GM19025 (cell line): ENCODE measurements around the gene RABL2B.

Experiments
- ATAC-seq: cut with Tn5 transposase; IDR thresholded peaks from one replicate; pipeline ENCODE4 v1.9.1; 2021; ENCODE audit warnings: mild to moderate bottlenecking, low read depth, moderate library complexity; ENCODE audit not compliant: unreplicated experiment

The RABL2B gene

DNA sequence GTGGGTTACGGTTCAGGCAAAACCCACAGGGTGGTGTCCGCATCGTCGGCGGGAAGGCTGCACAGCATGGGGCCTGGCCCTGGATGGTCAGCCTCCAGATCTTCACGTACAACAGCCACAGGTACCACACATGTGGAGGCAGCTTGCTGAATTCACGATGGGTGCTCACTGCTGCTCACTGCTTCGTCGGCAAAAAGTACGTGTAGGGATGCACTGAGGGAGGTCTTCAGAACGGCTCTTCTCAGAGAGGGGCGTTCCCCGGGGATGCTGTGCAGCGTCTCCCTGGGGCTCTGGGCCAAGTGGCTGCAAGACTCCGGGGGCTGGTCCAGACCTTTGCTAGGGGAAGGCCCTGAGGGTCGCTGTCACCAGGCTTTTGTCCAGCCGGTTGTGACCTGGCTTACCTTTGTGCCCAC lies 44.2 kb downstream of the RABL2B start:
- ATAC-seq = no peak

DNA sequence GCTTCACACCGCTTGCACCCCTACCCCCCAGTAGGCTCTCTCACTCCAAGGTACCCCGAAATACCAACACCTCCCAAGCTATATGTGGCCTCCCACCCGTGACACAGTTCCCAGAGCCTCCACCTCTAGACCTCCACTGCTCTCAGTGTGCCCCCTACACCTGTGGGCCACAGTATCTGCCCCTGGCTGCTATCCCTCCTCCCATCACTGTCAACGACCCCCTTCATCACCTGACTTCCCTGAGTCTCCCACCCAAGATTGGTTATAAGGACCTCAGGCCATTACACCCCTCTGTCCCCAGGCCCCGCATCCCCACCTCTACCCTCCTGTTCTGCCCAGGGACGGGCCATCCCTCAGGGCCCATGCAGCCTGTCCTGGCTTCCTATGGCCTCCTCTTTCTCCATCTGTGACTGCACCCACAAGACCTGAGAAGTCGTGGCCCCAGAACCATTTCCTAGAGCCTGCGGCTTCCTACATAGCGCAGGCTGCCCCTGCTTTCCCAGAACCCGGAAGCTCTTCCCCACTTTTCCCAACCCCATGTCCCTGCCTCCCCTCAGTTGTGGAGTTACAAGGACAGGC lies 44.7 kb downstream of the RABL2B start:
- ATAC-seq = no peak

DNA sequence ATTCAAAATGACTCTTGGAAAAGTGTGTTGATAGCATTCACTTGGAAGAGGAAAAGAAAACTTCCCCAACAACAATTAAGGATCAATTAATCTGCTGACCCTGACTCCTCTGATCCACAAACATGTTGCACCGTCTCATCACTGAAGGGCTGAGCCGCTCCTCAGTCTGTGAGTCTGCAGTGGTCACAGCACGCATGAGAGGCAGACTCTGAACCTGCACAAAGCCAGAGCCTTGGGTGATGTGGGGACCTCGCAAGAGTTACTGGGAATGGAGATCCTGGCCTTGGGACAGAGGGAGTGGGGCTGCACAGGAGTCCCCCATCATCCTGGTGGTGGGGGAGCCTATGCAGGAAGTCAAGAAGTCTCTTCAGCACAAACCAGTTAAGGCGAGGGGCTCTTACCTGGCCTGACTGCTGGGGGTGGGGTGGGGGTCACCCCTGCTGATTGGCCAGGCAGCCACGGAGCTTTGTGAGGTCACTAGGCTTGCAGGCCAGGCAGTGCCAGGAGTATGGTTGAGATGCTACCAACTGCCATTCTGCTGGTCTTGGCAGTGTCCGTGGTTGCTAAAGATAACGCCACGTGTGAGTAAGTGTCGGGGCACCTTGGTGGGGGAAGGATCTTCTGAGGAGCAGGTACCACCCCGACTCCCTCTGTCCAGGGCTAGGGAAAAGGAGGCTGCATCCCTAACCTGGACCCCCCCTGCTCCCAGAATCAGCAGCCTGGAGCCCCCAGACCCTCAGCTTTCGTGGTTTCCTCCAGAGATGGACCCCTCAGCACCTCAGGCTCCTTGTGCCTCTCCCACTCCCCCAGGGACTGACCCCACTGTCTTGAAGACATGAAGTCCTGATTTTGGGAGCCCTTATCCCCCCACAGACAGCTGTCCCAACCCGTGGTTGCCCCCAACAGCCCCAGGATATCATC lies 45.4 kb downstream of the RABL2B start, which contains the start of gene ACR:
ACR (plus strand) TSS at position 477 of the 921 bp plus-strand sequence; CDS start at position 509, 32 bp downstream.
- no peak for ATAC-seq

DNA sequence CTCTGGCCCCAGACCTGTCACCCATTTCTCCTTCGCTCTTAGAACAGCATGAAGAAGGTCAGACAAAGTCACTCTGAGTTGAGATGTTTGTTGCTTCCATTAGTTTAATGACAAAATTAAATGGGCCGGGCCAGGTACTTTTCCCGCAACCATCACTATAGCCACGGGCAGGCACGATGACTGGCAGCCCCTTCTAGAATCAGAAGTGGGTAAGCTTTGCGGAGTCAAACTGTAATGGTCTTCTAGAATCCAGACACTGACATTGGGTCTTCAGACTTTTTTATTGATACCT lies 47.8 kb downstream of the RABL2B start:
- no peak for ATAC-seq

DNA sequence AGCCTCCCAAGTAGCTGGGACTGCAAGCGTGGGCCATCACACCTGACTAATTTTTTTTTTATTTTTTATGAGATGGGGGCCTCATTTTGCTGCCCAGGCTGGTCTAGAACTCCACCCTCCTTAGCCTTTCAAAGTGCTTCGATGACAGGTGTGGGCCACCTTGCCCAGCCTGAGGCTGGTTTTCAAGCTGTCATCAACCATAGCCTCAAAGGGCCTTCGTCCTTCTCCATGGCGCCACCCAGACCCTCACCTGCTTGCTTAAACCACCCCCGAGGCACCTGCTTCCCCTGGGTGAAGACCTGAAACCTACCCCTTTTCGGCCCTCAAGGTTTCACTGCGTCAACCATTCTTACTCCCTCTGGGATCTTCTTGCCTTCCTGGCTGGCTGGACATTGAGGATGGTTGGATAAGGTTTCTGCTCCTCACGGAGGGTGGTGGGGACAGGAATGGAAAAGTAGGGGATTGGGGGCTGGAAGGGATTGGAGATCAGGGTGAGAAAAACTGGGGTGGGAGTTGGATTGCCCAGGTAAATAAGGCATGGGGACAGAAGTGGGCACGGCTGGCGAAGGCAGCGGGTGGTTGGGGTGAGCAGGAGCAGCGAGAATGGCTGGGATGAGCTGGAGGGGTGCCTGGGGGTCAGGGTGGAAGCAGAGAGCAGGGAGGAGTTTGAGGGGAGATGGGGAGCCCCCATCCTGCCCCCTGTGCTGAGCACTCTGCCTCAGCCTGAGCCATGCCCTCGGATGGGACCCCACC lies 48.3 kb downstream of the RABL2B start:
- no peak for ATAC-seq

DNA sequence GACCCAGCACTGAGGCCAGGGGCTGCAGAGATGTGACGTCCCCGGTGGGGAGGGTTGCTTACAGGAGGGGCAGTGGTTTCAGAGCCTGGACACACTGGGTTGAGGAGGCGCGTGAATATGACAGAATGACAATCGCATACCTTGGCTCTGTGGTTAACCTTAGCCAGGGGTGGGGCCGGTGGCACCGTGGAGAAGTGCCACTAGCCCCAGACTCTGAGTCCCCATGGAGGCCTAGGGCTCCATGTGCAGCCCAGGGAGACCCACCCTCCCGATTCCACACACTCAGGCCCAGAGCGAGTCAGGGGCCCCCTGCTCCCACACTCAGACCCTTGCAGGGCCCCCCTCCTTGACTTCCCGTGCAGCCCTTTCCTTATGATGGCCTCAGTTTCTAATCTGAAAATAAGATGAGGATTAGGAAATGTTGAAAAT lies 49.1 kb downstream of the RABL2B start:
- ATAC-seq = no peak

DNA sequence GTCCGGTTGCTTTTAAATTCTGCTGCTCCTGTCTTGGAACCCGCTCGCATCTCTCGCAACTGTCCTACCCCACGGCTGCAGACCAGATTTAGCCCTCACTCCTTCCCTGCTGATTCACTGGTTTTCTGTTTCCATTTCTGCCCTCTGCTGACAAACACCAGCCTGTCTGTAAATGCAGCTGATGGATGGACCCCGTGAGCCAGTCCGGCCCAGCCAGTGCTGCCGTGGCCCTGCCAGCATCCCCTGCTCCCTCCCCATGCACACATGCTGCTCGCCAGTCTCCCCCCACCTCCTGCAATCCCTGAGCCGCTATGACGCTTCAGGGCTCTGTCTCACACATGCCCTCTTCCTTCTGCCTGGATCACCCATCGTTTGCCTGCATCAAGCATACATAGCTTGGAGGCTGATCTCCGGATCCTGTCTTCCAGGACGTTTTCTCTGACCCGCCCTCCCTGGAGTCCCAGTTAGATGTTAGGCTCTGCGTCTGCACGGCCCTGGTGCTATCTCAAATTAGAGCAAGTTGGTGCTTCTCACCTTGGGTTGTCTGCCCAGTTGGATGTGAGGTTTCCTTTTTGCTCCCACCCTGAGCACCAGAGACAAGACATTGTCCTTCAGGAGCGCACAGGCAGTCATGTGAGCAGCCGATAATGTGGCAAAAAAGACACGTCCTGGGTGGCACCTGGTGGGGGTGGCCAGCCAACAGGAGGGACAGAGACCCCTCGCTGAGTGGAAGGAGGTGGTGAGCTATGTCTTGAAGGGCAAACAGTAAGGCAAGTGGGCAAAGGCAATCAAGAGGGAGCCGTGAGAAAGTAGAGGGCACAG lies 49.7 kb downstream of the RABL2B start:
- ATAC-seq = no peak

DNA sequence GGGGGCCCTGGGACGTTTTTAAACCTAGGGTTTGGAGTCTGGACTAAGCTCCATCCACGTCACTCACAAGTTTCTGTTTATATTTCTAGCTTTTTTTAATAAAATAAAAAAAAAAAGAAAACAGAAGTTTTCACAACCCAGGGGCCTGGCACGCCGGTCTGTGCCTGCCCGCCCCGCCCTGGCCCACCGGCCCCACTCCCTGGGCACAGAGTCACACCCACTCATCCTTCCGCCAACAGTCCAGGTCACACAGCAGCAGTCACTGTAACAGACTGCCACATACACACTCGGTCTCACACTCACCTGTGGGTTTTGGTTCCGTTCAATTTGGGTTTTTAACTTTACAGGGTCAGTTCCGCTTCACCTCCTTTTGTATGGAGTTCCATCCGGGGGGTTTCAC lies 50.8 kb downstream of the RABL2B start:
- ATAC-seq = no peak

DNA sequence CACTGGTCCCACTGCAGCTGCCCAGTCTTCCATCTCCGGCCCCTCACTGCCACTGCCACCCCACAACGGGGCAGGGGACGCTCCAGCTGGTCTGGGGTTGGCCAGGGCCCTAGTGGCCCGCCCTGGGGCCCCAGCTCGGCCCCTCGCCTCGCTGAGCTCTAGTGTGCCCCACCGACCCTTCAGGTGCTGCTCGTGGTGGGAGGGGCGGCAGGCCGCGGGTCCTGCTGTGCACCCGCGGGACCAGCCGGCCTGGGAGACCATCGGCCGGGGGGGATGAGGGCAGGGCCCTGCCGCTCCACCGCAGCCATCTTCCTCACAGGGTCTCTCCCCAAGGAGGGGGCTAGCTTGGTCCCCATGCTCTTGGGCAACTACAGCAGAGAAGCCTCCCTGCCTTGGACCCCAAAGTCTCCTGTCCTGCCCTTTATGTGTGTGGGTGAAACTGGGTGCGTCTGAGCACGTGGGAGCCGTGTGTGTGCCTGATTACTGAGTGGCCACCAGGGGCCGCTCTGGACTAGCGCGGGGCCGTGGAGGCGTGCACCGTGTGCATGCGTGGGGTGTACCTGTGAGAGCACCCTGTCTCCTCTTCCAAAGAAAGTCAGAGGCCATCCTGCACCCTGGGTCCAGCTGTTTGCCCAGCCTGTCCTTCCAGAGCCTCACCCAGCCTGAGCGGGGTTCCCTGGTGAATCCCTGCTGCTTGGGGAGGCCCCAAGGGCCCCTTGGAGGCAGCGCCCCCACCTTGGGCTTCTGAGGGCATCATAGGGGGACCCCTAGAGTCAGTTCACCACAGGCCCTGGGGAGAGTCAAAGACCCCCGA lies 51.4 kb downstream of the RABL2B start:
- no peak for ATAC-seq

DNA sequence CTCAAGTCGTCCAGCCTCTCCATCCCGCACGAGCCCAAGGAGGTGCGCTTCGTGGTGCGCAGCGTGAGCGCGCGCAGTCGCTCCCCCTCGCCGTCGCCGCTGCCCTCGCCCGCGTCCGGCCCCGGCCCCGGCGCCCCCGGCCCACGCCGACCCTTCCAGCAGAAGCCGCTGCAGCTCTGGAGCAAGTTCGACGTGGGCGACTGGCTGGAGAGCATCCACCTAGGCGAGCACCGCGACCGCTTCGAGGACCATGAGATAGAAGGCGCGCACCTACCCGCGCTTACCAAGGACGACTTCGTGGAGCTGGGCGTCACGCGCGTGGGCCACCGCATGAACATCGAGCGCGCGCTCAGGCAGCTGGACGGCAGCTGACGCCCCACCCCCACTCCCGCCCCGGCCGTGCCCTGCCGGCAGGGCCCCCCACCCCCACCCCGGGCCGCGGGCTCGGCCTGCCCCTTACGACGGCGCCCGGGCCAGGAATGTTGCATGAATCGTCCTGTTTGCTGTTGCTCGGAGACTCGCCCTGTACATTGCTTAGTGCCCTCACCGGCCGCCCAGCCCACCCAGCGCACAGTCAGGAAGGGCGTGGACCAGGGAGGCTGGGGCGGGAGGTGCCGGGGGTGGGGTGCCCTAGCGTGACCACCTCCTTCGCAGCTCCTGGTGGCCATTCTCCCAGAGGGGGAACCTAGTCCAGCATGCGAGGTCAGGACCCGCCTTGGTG lies 52.3 kb downstream of the RABL2B start:
- no peak for ATAC-seq

DNA sequence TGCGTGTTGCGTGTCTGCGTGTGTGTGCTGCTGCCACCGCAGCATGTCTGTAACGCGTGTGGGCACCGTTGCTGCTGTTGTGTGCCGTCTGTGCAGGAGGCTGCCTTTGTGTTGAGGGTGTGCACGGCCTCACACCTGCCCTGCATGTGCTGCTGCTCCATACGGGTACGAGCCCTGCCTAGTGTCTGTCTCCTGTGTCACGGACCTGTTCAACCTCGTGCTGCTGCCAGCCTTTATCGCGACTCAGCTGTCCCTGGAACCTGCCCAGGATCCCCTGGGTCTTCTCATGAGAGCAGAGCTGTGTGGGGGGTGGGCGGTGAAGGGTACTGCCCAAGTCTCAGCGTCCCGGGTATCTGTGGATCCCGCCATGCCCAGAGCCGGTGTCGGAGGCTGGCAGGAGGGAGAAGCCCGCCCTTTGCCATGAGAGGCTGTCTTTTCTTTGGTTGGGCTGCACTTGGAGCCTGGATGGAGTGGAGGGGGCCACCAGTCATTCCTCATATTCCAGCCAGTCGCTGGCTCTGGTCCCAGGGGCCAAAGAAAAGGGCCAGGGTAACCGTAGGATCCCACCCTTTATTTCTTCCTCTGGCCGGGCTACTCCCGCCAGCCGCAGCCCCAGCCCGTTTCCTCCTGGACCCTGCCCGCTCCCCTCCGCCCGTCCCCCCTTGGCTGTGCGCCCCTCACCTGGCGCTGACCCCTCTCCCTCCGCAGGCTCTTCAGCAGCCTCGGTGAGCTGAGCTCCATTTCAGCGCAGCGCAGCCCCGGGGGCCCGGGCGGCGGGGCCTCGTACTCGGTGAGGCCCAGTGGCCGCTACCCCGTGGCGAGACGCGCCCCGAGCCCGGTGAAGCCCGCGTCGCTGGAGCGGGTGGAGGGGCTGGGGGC lies 53.2 kb downstream of the RABL2B start:
- ATAC-seq = no peak

DNA sequence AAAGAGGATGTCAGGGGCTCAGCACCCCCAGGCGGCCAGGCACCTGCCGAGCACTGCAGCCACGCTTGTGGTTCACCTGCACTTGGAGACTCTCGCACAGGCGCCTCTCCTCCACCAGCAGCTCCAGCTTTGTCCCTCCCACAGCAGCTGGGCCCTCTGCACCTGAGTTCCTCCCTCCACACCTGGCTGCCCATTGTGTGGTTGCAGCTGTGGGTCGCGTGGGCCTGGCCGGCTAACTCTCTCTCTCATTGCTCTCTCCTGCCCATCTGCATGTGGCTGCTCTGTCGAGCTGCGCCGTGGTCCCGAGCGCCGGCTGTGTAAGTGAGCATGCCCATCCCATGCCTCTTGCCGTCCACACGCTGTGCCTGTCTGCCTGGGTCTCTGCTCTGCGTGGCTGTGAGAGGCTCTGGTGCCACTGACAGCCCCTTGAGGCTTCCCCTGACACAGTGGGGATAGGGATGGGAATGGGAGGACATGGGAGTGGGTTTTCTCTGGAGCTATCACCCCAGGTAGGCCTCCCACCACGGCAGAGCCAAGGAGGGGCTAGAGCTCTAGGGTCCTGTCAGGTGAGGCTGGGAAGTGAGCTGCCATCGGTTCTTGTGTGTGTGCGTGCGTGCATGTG lies 53.9 kb downstream of the RABL2B start:
- no peak for ATAC-seq

DNA sequence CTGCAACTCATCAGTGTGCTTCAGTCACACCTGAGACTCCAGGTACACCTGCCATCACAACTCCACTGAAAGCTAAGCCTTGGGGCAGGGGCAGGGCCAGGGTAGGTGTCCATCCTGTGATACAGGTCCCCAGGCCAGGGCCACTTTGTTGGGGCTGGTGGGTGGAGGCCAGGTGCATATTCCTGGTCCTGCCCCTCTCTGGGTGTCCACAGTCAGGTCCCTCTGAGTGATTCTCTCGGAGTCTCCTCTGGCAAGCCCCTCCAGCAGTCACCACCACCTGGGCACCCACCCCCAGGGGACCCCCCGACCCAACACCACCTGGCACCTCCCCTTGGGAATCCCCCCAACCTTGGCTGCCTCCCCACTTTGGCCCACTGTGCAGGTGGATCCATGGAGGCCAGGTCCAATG lies 54.9 kb downstream of the RABL2B start:
- ATAC-seq = no peak

DNA sequence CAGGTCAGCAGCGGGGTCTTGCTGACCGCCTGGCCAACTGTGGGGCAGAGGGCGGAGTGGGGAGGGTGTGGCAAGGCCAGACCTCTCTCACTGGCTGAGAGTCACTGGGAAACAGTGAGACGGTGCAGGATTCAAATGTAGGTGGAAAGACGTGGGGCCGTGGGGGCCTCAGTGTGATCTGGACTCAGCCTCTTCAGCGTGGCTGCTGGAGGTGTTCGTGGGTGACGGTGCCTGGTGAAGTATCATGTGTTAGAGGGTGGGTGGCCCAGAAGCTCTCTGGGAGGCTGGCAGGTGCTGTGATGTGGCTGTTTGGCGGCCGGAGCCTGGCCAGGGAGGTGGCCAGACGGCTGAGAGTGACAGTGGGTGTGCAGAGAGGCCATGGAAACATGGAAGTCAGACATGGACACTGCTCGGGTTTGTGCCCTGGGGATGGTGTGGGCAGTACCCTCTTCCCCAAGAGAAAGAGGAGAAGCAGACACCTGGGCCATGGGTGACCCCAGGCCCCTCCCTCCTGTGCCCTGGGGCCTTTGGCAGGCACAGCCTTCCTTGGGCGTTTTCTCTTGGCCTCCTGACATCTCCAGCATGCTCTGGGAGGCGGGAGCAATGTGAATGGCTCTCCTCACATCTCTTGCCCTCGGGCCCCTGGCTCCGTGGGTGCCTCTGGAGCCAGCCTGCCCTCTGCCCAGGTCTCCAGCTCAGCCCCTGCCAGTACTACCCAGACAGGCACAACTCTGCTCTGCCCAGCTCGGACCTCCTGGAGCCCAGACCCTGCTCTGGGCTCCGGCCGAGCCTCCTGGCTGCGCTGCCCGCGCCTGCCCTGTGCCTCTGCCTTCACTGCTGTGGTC lies 55.5 kb downstream of the RABL2B start:
- ATAC-seq = no peak

DNA sequence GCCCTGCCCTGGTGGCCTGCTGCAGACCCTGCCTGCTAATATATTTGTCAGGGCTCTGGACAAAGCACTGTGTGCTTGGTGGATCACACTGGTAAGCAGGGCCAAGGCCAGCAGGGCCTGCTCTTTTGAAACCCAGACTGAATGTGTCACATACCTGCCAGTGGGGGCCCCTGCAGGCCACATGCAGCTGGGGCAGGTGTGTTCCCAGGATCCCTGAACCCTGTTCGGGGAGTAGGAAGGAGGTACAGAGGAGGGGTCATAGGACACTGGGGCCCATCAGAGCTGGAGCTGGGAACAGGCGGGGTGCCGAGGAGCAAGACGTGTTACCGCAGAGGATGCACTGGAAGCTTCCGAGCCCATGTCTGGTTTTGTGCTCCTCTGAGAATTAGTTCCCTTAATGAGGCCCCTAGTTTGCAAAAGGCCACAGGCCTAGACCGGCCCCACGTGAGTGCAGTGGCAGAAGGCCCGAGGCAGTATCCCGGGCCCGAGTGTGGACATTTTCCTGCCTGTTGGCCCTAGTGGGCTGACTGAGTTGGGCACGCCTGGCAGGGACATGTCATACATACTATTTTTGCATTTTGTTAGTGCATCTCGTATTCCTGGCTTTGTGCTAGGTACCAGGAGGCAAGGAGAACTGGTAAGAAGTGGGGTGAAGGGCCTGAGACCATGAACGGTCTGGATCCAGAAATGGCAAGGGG lies 56.6 kb downstream of the RABL2B start:
- no peak for ATAC-seq

DNA sequence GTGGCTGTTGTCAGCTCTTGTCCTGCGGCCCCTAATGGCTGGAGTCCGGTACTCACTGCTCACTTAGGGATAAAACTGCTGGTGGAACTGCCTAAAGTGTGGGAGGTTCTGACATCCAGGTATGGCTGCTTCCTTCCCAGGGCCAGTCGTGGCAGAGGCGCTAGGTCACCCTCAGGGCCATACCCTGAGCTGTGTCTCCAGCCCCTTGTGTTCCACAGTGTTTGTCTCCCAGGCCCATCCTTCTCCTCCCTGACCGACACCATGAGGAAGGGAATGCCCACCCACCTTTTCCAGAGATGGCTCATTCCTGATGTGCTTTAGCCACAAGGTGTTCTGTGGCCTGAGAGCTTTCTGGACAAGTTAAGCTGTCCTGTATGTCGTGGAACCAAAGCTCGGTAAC lies 57.8 kb downstream of the RABL2B start:
- no peak for ATAC-seq
